Measurements from ENCODE around the gene RAB20.

DNA sequence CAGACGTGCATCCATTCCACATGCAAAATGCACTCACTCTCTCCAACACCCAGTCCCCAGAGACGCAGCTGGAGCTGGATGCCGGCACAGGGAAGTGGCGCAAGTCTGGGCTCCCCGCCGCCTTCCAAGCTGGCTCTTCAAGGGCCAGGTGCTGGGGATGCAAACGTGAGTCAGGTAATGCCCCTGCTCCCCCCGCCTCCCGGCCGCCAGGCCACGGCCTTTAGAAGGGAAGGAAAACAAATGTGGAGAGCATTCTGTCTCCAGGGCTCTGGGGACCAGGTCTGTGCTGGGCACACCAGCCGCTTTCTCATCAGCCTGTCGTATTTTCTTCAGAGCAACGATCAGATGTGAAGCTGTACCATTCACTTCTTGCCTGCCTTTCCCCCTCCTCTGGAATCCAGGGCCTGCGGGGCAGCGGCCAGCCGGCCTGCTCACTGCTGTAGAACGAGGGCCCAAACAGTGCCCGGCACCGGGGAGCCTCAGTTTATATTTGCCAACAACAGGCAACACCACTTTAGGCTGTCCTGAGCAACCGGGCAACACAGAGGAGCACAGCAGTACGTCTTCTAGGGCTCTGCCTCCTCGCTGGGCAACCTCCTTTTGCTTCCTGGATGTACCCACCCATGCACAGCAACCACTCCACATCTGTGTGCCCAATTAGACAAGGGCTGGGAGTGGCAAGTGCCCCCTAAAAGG is 3.8 kb downstream of the RAB20 start:
- TF ChIP-seq, protein P1, sequence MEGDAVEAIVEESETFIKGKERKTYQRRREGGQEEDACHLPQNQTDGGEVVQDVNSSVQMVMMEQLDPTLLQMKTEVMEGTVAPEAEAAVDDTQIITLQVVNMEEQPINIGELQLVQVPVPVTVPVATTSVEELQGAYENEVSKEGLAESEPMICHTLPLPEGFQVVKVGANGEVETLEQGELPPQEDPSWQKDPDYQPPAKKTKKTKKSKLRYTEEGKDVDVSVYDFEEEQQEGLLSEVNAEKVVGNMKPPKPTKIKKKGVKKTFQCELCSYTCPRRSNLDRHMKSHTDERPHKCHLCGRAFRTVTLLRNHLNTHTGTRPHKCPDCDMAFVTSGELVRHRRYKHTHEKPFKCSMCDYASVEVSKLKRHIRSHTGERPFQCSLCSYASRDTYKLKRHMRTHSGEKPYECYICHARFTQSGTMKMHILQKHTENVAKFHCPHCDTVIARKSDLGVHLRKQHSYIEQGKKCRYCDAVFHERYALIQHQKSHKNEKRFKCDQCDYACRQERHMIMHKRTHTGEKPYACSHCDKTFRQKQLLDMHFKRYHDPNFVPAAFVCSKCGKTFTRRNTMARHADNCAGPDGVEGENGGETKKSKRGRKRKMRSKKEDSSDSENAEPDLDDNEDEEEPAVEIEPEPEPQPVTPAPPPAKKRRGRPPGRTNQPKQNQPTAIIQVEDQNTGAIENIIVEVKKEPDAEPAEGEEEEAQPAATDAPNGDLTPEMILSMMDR (IDR thresholded peaks at IDR 0.05; ENCODE audit: poor library complexity) = no peak
- TF ChIP-seq EZH2 (IDR thresholded peaks at IDR 0.05; ENCODE audit: borderline replicate concordance) = no peak
- TF ChIP-seq EZH2phosphoT487 (IDR thresholded peaks at IDR 0.05; ENCODE audit: low read depth, severe bottlenecking, unreplicated experiment) = no peak

Data from hepatocyte (in vitro differentiated cells).